Right lobe of liver (tissue), 6 donors: Measurements from ENCODE around the gene DAP. TPM values are rescaled to one million over a fixed set of nuclear protein-coding genes. Genes with fewer than 3 reads are reported as not detected.

Experiments
- ATAC-seq, 4 donors: fragments of 200-7000 bp; cut with Tn5 transposase; one replicate each; pipeline ENCODE4 v1.9.1; 2020; ENCODE audit warnings: mild to moderate bottlenecking in 4 of 4, moderate library complexity in 4 of 4
- DNase-seq, 3 donors: peaks; one replicate each; pipeline ENCODE4 v3.0.0-alpha.2; 2020
- H3K27ac ChIP-seq, 3 donors: fragments of 200-600 bp; one replicate each; pipeline ENCODE4 v1.8.0; 2022
- H3K27me3 ChIP-seq, 2 donors: fragments of 200-600 bp; one replicate each; pipeline ENCODE4 v1.8.0; 2022
- H3K36me3 ChIP-seq, 4 donors: fragments of 200-600 bp; sonication (generic) in 1 of 4; one replicate each; pipeline versions ENCODE4 v1.5.1 to v1.8.0; 2017 to 2022; ENCODE audit warnings: control low read depth in 1 of 4
- H3K4me1 ChIP-seq, 4 donors: fragments of 200-600 bp; sonication (generic) in 1 of 4; one replicate each; pipeline versions ENCODE4 v1.5.1 to v1.8.0; 2017 to 2022; ENCODE audit warnings: control low read depth in 1 of 4
- H3K4me3 ChIP-seq, 3 donors: fragments of 200-600 bp; one replicate each; pipeline ENCODE4 v1.8.0; 2022
- H3K9me3 ChIP-seq, 4 donors: fragments of 200-600 bp; sonication (generic) in 1 of 4; one replicate each; pipeline versions ENCODE4 v1.5.1 to v1.8.0; 2017 to 2022; ENCODE audit warnings: control low read depth in 1 of 4
- CTCF ChIP-seq, 4 donors: fragments of 200-600 bp in 3 of 4; fragments of 450-650 bp in 1 of 4; IDR thresholded peaks; one replicate each; pipeline versions ENCODE4 v1.5.1 to v1.8.0; 2016 to 2022; ENCODE audit warnings: antibody characterized with exemption in 4 of 4, mild to moderate bottlenecking in 2 of 4
- POLR2A ChIP-seq: fragments of 450-650 bp; IDR thresholded peaks from one replicate; pipeline ENCODE4 v1.6.1; 2017; ENCODE audit warnings: antibody characterized with exemption, mild to moderate bottlenecking
- WGBS: methylation state at CpG from one replicate; pipeline ENCODE4 v1.1.6; 2018; ENCODE audit warnings: low coverage, low lambda C conversion rate; ENCODE audit not compliant: insufficient coverage; ENCODE audit errors: missing lambda C conversion rate; 5-methylcytosine and 5-hydroxymethylcytosine counted together
- intact Hi-C, 2 donors: fragments of 100-400 bp; cut with DNase I; formaldehyde crosslinking; loops; one replicate each; pipeline versions ENCODE4 v1.11.2 to v1.14.1; 2022
- total RNA-seq, 6 experiments: library from RNA; depleted of rRNA in 2 of 6; stranded (reverse); fragments of >200 nt in 2 of 6; fragmentation: NEBNext Ultra II Directional in 3 of 6; extraction: Animal tissue kit (Norgen Biotek cat#: 25700) in 3 of 6; gene quantifications; one replicate each; pipeline versions ENCODE4 v1.1.0 to v1.2.4, GENCODE V29; 2016 to 2023
- donor health status: DM: no; HTN: yes; CAD: no.
- donor health status: DM: no; HTN: no; CAD: no.
- donor health status: DM: no; HTN: no; CAD: no.
- donor health status: DM: no; HTN: yes; CAD: no.
- donor health status: DM: no; HTN: yes; CAD: no.

Gene DAP
- total RNA-seq, 6 experiments from 2014 or later: 97.0 to 126 (median 104) TPM

- WGBS: 91% methylated on average over 8 of the region's 9 CpGs
- Histone ChIP-seq H3K4me1 (peaks cover 0 to 21% (median 10%) of the 10 kb centered on the region in 4 donors), H3K4me3 (no peak overlapping the region), H3K36me3 (no peaks in the 10 kb centered on the region), H3K27me3 (no peaks in the 10 kb centered on the region), H3K9me3 (no peaks in the 10 kb centered on the region), H3K27ac (no peak overlapping the region)
- intact Hi-C loops: no loop called here
- DNase-seq: no peak
- TF ChIP-seq POLR2A: no peak
- TF ChIP-seq CTCF (IDR thresholded peaks at IDR 0.05): no peak
- ATAC-seq: no peak
These were observed 45.3 kb downstream of the DAP start for GRCh38 chr5:10715605-10716290.

DNA sequence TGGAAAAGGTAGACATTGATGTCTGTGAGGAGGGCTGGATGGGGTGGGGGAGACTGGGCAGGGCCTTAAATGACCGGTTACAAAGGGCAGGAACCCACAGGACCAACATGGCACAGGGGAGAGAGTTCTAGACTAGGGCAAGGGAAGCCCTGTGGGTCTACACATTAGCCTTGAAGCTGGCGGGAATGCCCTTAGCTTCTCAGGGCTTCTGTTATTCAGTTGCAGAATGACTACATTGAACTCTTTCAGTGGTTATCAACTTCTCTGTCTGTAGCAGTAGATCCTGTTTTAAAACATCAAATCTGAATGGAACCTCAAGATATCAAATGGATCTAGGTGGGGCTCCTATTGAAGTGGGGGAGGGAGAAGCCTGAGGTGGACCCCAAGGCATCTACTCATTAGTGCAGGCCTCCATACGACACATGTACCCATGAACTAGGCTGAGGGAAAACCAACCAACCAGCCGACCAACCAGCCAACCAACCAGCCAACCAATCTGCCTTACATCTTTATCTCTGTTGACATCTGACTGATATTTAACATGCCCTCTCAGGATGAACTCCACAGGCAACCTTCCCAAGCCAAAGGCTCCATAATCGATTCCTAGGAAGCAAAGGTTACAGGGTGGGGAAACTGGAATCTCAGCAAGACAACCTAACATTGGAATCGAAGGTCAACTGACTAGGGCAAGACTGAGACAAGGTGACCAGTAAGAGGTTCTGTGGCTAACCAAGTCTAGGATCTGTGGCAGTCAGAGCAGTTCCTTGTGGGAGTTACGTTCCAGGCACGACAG, 48.3 kb downstream of the DAP start:
- intact Hi-C loops: no loop called here
- DNase-seq: peak in 1 of 3 donors; percentile 65
- no peaks in the 10 kb centered on the region for H3K36me3 ChIP-seq
- H3K9me3 ChIP-seq: no peaks in the 10 kb centered on the region
- H3K4me3 ChIP-seq: no peak overlapping the region
- ATAC-seq: peak; percentile 81 to 93 (median 90)
- 49% methylated on average over 6 of the region's 8 CpGs for WGBS
- peaks cover 0 to 21% (median 10%) of the 10 kb centered on the region in 4 donors for H3K4me1 ChIP-seq
- H3K27ac ChIP-seq: peak overlapping the region in 2 of 3 donors; percentile 28 to 58
- TF ChIP-seq CTCF (IDR thresholded peaks at IDR 0.05): no peak
- no peak for TF ChIP-seq POLR2A
- no peaks in the 10 kb centered on the region for H3K27me3 ChIP-seq

DNA sequence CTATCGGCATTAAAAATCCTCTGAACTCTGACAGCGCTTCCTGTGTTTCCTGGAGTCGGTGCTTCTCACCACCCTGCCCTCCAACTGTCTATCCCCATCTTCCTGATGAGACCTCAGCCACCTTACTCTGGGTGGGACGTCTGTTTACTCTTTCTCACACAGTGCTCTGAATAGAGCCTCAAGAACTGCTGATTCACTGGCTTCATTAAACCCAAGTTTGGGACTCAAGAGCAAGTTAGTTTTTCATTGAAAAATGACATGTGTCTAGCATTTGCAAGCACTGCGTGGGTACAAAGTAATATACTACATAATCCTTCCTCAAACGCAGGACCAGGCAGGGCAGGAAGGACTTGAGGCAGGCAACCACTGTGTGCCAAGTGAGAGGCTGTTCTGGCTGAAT, 49.5 kb downstream of the DAP start:
- no peak overlapping the region for H3K4me3 ChIP-seq
- no peak for TF ChIP-seq CTCF (IDR thresholded peaks at IDR 0.05)
- TF ChIP-seq POLR2A: no peak
- no peak overlapping the region for H3K27ac ChIP-seq
- peaks cover 0 to 21% (median 10%) of the 10 kb centered on the region in 4 donors for H3K4me1 ChIP-seq
- intact Hi-C loops: no loop called here
- no peaks in the 10 kb centered on the region for H3K36me3 ChIP-seq
- no peak for ATAC-seq
- WGBS: 77% methylated on average over 3 of the region's 6 CpGs
- no peaks in the 10 kb centered on the region for H3K9me3 ChIP-seq
- no peak for DNase-seq
- H3K27me3 ChIP-seq: no peaks in the 10 kb centered on the region

DNA sequence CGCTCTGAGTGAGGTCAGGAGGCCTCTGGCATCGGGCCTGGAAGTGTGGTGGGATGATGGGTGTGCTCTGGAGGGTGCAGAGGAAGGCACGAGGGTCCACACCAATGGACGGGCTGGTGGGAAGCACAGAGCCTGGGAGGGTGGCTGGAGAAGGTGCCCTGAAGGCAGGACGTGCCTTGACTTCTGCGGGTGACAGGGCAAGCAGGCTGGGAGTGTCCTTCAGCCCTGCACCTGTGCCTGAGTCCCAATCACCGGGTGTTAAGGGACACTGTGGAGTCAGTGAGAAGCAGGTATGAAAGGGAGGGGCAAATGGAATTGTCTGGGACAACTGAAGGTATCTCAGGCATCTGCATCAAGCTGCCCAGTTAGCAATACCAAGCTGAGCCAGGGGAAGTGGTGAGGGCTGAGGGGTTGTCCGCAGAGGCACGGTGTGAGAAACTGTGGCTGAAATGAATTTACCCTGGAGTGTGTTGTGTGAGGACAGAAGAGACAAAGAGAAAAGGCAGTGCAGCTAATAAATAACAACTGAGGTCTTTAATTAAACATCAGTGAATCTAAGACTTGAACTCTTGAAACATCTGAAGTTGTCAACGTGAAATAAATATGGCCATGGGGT, 50.4 kb downstream of the DAP start:
- WGBS: 97% methylated on average over 7 of the region's 10 CpGs
- ATAC-seq (no peak), DNase-seq (no peak)
- H3K4me3 ChIP-seq: no peak overlapping the region
- no peak overlapping the region for H3K27ac ChIP-seq
- no peaks in the 10 kb centered on the region for H3K9me3 ChIP-seq
- peaks cover 0 to 21% (median 10%) of the 10 kb centered on the region in 4 donors for H3K4me1 ChIP-seq
- intact Hi-C loops: no loop called here
- no peaks in the 10 kb centered on the region for H3K27me3 ChIP-seq
- no peak for TF ChIP-seq CTCF (IDR thresholded peaks at IDR 0.05)
- TF ChIP-seq POLR2A: no peak
- no peaks in the 10 kb centered on the region for H3K36me3 ChIP-seq
